OCI-LY3 (cell line): ENCODE data around the gene FCRL4.
A peak's percentile ranks its signal among the peaks of the same experiment; 100 is the strongest.

Experiments used
- H2AFZ ChIP-seq: fragments of 200-600, 300-600 bp; shearing (Covaris generic); 2 replicates; pipeline ENCODE4 v1.6.0; 2014; ENCODE audit warnings: antibody characterized with exemption, low read depth, low read length
- H3K27ac ChIP-seq: fragments of 200-600, 300-600 bp; sonication (generic); 2 replicates; pipeline ENCODE4 v1.5.1; 2014; ENCODE audit warnings: mild to moderate bottlenecking, low read length, moderate library complexity, mixed read lengths
- H3K27me3 ChIP-seq: fragments of 200-600, 300-600 bp; sonication (generic); 2 replicates; pipeline ENCODE4 v1.6.1; 2014; ENCODE audit warnings: low read depth, low read length, mixed read lengths
- H3K36me3 ChIP-seq: fragments of 200-600, 300-600 bp; sonication (generic); replicated peaks from 2 replicates; pipeline ENCODE3; 2014; ENCODE audit warnings: low read depth, low read length, mixed read lengths
- H3K4me1 ChIP-seq: fragments of 300-600, 200-600 bp; sonication (generic); 2 replicates; pipeline ENCODE4 v1.6.1; 2014; ENCODE audit warnings: low read length, mixed read lengths
- H3K4me2 ChIP-seq: fragments of 200-600, 300-600 bp; sonication (generic); 2 replicates; pipeline ENCODE4 v1.6.1; 2014; ENCODE audit warnings: low read length, mixed read lengths
- H3K4me3 ChIP-seq: fragments of 300-600, 200-600 bp; sonication (generic); 2 replicates; pipeline ENCODE4 v1.5.1; 2014; ENCODE audit warnings: antibody characterized with exemption, mild to moderate bottlenecking, low read length, moderate library complexity
- H3K79me2 ChIP-seq: fragments of 300-600, 200-600 bp; shearing (Covaris generic); 2 replicates; pipeline ENCODE4 v1.6.1; 2014; ENCODE audit warnings: mild to moderate bottlenecking, low read length, mixed read lengths
- H3K9ac ChIP-seq: fragments of 300-600, 200-600 bp; shearing (Covaris generic); 2 replicates; pipeline ENCODE4 v1.6.0; 2014; ENCODE audit warnings: mild to moderate bottlenecking, low read length, moderate library complexity
- H3K9me3 ChIP-seq: fragments of 200-600, 300-600 bp; shearing (Covaris generic); 2 replicates; pipeline ENCODE4 v1.6.1; 2014; ENCODE audit warnings: low read length, mixed read lengths; ENCODE audit not compliant: insufficient read depth
- H4K20me1 ChIP-seq: fragments of 200-600, 300-600 bp; sonication (generic); 2 replicates; pipeline ENCODE4 v1.6.1; 2016; ENCODE audit warnings: low read length, mixed read lengths; ENCODE audit not compliant: insufficient read depth
- EZH2phosphoT487 ChIP-seq: fragments of 200-600 bp; shearing (Covaris generic); IDR thresholded peaks from 2 replicates; pipeline ENCODE4 v1.6.1; 2018; ENCODE audit warnings: antibody characterized with exemption, mixed run types, low read depth
- TF ChIP-seq, protein P1 (sequence below): fragments of 200-600, 300-600 bp; sonication (generic); IDR thresholded peaks from 2 replicates; pipeline ENCODE4 v1.5.1; 2014; ENCODE audit warnings: antibody characterized with exemption, low read length, low read depth

FCRL4 gene

DNA sequence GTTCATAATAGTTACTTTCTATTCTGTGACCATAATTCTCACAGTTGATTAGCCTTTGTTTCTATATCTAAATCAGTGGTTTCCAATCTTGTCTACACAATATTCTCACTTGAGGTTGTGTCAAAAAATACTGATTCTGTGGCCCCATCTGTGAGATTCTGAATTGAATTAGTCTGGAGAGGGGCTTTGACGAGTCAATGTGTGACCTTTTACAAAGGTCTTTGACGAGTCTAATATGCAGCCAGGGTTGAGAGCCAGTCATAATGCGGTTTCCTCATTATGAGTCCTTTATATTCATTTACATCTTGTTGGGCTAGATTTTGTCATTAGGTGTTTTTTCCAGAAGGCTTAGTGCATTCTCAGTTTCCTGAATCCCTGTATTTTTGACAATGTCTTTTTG, 65.3 kb downstream of the FCRL4 start:
- Histone ChIP-seq H3K36me3 (no peaks in the 10 kb centered on the region), H3K27me3 (no peaks in the 10 kb centered on the region; the same call in 1 of the 2 replicates), H4K20me1 (no peaks in the 10 kb centered on the region), H3K9ac (no peak overlapping the region), H3K79me2 (no peaks in the 10 kb centered on the region), H3K27ac (no peak overlapping the region), H3K4me2 (no peak overlapping the region), H3K4me3 (no peak overlapping the region), H3K4me1 (no peaks in the 10 kb centered on the region), H3K9me3 (no peaks in the 10 kb centered on the region), H2AFZ (no peak overlapping the region)
- no peak for TF ChIP-seq EZH2phosphoT487
- TF ChIP-seq, protein P1, sequence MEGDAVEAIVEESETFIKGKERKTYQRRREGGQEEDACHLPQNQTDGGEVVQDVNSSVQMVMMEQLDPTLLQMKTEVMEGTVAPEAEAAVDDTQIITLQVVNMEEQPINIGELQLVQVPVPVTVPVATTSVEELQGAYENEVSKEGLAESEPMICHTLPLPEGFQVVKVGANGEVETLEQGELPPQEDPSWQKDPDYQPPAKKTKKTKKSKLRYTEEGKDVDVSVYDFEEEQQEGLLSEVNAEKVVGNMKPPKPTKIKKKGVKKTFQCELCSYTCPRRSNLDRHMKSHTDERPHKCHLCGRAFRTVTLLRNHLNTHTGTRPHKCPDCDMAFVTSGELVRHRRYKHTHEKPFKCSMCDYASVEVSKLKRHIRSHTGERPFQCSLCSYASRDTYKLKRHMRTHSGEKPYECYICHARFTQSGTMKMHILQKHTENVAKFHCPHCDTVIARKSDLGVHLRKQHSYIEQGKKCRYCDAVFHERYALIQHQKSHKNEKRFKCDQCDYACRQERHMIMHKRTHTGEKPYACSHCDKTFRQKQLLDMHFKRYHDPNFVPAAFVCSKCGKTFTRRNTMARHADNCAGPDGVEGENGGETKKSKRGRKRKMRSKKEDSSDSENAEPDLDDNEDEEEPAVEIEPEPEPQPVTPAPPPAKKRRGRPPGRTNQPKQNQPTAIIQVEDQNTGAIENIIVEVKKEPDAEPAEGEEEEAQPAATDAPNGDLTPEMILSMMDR: no peak

DNA sequence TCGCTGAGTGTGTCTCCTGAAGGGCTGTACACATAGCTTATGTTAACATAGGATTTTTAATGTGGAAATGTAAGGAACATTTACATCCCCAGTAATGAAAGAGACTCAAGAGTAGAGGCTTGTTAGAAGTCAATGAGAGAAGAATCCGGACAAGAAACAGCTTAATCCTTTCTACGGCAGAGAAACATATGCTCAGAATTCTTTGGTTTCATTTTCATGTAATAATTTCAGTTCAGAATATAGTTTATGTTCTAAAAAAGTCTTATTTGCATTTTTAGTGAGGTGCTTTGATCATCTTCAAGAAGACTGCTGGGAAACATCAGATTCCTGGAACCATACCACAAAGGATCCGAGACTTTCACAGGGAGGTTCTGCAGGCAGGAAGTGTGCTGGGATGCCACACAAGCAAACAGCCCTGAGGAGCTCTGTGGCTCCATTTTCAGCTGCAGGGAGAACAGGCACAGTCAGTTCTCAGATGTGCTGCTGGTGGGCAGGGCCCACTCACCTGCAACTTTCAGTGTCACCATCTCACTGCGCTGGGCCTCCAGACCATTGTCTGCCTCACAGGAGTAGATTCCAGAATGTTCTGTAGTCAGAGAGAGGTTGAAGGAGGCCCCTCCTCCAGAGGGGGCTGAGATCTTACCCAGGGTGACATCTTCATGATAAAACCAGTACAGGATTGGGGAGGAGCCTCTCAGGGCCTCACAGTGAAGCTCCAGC, 74.0 kb downstream of the FCRL4 start:
- peaks cover 15% of the 10 kb centered on the region for H3K4me1 ChIP-seq
- H2AFZ ChIP-seq: peak overlapping the region; percentile 29
- H3K36me3 ChIP-seq: no peaks in the 10 kb centered on the region
- TF ChIP-seq, protein P1: no peak
- no peak for TF ChIP-seq EZH2phosphoT487
- H3K9me3 ChIP-seq: no peaks in the 10 kb centered on the region
- H3K79me2 ChIP-seq: no peaks in the 10 kb centered on the region
- H3K27ac ChIP-seq: no peak overlapping the region
- no peak overlapping the region for H3K9ac ChIP-seq
- no peaks in the 10 kb centered on the region for H4K20me1 ChIP-seq
- H3K4me2 ChIP-seq: peak overlapping the region; percentile 40
- peaks cover 5% of the 10 kb centered on the region; the same call in 1 of the 2 replicates for H3K27me3 ChIP-seq
- H3K4me3 ChIP-seq: peak overlapping the region; percentile 30
